RWPE2 (cell line): Measurements from ENCODE around the gene CASP8.

Source experiments
- ATAC-seq: fragments of 200-7000 bp; cut with Tn5 transposase; 3 replicates; pipeline ENCODE4 v1.9.1; 2021; ENCODE audit warnings: low read depth
- DNase-seq: peaks from one replicate; pipeline ENCODE4 v3.0.0-alpha.2; 2020; ENCODE audit warnings: low spot score
- H3K27ac ChIP-seq: fragments of 450-650 bp; 2 replicates; pipeline ENCODE4 v1.5.1; 2017; ENCODE audit warnings: mild to moderate bottlenecking; ENCODE audit not compliant: poor library complexity, severe bottlenecking
- H3K27me3 ChIP-seq: fragments of 250-450 bp; sonication (Bioruptor Pico); 2 replicates; pipeline ENCODE4 v1.5.1; 2021; ENCODE audit warnings: mild to moderate bottlenecking, moderate library complexity; ENCODE audit not compliant: insufficient read depth, poor library complexity, severe bottlenecking
- H3K36me3 ChIP-seq: fragments of 250-450 bp; sonication (Bioruptor Pico); 2 replicates; pipeline ENCODE4 v1.5.1; 2020; ENCODE audit warnings: low read depth, mild to moderate bottlenecking, moderate library complexity
- H3K4me1 ChIP-seq: fragments of 250-450 bp; sonication (Bioruptor Pico); 2 replicates; pipeline ENCODE4 v1.5.1; 2021; ENCODE audit warnings: mild to moderate bottlenecking, moderate library complexity; ENCODE audit not compliant: insufficient read depth, poor library complexity, severe bottlenecking
- H3K4me3 ChIP-seq: fragments of 250-450 bp; sonication (Bioruptor Pico); 2 replicates; pipeline ENCODE4 v1.5.1; 2021; ENCODE audit warnings: mild to moderate bottlenecking, moderate library complexity; ENCODE audit not compliant: severe bottlenecking
- H3K9me3 ChIP-seq: fragments of 250-450 bp; sonication (Bioruptor Pico); 2 replicates; pipeline ENCODE4 v1.5.1; 2021; ENCODE audit warnings: mild to moderate bottlenecking, moderate library complexity; ENCODE audit not compliant: severe bottlenecking
- TF ChIP-seq, protein P1 (sequence below): fragments of 450-650 bp; IDR thresholded peaks from one replicate; pipeline ENCODE4 v1.5.1; 2017; ENCODE audit warnings: mild to moderate bottlenecking, moderate library complexity; ENCODE audit not compliant: poor library complexity, severe bottlenecking

Gene CASP8

DNA sequence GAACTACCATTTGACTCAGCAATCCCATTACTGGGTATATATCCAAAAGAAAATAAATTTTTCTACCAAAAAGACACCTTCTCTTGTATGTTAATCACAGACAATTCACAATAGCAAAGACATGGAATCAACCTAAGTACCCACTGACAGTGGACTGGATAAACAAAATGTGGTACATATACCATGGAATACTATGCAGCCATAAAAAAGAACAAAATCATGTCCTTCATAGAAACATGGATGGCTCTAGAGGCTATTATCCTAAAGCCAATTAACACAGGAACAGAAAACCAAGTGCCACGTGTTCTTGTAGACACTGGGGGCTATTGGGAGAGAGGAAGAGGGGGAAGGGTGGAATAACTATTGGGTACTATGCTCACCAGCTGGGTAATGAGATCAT, 69.1 kb downstream of the CASP8 start:
- TF ChIP-seq, protein P1, sequence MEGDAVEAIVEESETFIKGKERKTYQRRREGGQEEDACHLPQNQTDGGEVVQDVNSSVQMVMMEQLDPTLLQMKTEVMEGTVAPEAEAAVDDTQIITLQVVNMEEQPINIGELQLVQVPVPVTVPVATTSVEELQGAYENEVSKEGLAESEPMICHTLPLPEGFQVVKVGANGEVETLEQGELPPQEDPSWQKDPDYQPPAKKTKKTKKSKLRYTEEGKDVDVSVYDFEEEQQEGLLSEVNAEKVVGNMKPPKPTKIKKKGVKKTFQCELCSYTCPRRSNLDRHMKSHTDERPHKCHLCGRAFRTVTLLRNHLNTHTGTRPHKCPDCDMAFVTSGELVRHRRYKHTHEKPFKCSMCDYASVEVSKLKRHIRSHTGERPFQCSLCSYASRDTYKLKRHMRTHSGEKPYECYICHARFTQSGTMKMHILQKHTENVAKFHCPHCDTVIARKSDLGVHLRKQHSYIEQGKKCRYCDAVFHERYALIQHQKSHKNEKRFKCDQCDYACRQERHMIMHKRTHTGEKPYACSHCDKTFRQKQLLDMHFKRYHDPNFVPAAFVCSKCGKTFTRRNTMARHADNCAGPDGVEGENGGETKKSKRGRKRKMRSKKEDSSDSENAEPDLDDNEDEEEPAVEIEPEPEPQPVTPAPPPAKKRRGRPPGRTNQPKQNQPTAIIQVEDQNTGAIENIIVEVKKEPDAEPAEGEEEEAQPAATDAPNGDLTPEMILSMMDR, result no peak
- Histone ChIP-seq H3K27ac (no peak overlapping the region), H3K4me3 (no peak overlapping the region), H3K27me3 (no peaks in the 10 kb centered on the region), H3K4me1 (no peaks in the 10 kb centered on the region), H3K36me3 (no peaks in the 10 kb centered on the region), H3K9me3 (peaks cover 3% of the 10 kb centered on the region)
- no peak for DNase-seq
- no peak for ATAC-seq
